Lower lobe of right lung (tissue), 2 donors: ENCODE data around the gene FOLR3. TPM values are rescaled to one million over a fixed set of nuclear protein-coding genes. Genes with fewer than 3 reads are reported as not detected.

Experiments used
- ATAC-seq, 2 donors: fragments of 200-7000 bp; cut with Tn5 transposase; one replicate each; pipeline ENCODE4 v1.9.1; 2020 to 2022; ENCODE audit warnings: mild to moderate bottlenecking in 2 of 2, moderate library complexity in 2 of 2
- DNase-seq: peaks from one replicate; pipeline ENCODE4 v3.0.0-alpha.2; 2020
- H3K27ac ChIP-seq: fragments of 200-600 bp; one replicate; pipeline ENCODE4 v1.8.0; 2022
- H3K27me3 ChIP-seq: fragments of 200-600 bp; one replicate; pipeline ENCODE4 v1.8.0; 2022; ENCODE audit warnings: low read depth
- H3K36me3 ChIP-seq: fragments of 200-600 bp; one replicate; pipeline ENCODE4 v1.8.0; 2022; ENCODE audit warnings: mild to moderate bottlenecking
- H3K4me1 ChIP-seq: fragments of 200-600 bp; one replicate; pipeline ENCODE4 v1.8.0; 2022
- H3K4me3 ChIP-seq: fragments of 200-600 bp; one replicate; pipeline ENCODE4 v1.8.0; 2022; ENCODE audit warnings: mild to moderate bottlenecking
- H3K9me3 ChIP-seq: fragments of 200-600 bp; one replicate; pipeline ENCODE4 v1.8.0; 2022
- intact Hi-C: fragments of 100-400 bp; cut with DNase I; formaldehyde crosslinking; loops from one replicate; pipeline ENCODE4 v1.11.0; 2022
- total RNA-seq: library from RNA; stranded (reverse); fragmentation: NEBNext Ultra II Directional; extraction: Animal tissue kit (Norgen Biotek cat#: 25700); gene quantifications from one replicate; pipeline ENCODE4 v1.2.1, GENCODE V29; 2021
- TF ChIP-seq, protein P1 (sequence below): fragments of 200-600 bp; IDR thresholded peaks from one replicate; pipeline ENCODE4 v1.8.0; 2022; ENCODE audit warnings: antibody characterized with exemption, mild to moderate bottlenecking
- donor health status: DM: no; HTN: yes; CAD: no; lungs with severe emphysema.

Gene FOLR3
- total RNA-seq, 1 donor from 2014 or later: 53.1 TPM

DNA sequence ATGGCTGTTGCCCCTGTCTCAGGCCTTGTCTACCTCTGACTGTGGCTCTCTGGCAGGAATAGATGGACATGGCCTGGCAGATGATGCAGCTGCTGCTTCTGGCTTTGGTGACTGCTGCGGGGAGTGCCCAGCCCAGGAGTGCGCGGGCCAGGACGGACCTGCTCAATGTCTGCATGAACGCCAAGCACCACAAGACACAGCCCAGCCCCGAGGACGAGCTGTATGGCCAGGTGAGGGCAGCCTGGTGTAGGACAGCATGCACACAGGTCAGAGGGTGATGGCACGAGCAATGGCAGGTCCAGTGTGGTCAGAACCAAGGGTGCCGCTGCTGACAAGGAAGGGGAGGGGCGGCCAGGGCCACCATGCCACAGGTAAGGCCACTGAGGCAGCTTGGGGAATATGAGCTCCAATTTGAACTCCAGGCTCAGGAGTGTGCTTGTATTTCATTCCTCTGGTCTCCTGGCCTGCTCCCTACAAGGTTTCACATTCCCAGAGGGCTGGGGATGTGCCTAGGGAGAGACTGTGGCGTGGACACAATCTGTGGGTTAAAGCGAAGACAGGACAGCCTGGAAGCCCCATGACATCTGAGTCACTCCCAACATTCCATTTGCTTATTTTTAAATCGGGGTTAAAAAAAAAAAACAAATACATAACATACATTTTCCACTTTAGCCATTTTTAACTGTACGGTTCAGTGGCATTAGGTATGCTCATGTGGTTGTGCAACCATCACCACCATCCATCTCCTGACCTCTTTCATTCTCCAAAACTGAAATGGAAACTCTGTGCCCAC lies 562 bp downstream of the FOLR3 start:
- TF ChIP-seq, protein P1, sequence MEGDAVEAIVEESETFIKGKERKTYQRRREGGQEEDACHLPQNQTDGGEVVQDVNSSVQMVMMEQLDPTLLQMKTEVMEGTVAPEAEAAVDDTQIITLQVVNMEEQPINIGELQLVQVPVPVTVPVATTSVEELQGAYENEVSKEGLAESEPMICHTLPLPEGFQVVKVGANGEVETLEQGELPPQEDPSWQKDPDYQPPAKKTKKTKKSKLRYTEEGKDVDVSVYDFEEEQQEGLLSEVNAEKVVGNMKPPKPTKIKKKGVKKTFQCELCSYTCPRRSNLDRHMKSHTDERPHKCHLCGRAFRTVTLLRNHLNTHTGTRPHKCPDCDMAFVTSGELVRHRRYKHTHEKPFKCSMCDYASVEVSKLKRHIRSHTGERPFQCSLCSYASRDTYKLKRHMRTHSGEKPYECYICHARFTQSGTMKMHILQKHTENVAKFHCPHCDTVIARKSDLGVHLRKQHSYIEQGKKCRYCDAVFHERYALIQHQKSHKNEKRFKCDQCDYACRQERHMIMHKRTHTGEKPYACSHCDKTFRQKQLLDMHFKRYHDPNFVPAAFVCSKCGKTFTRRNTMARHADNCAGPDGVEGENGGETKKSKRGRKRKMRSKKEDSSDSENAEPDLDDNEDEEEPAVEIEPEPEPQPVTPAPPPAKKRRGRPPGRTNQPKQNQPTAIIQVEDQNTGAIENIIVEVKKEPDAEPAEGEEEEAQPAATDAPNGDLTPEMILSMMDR: no peak
- H3K4me3 ChIP-seq: no peak overlapping the region
- ATAC-seq (peak in 1 of 2 donors; percentile 6), DNase-seq (no peak)
- intact Hi-C loops: no loop called here
- H3K4me1 ChIP-seq: no peaks in the 10 kb centered on the region
- no peaks in the 10 kb centered on the region for H3K27me3 ChIP-seq
- H3K9me3 ChIP-seq: no peaks in the 10 kb centered on the region
- H3K36me3 ChIP-seq: no peaks in the 10 kb centered on the region
- H3K27ac ChIP-seq: no peak overlapping the region

DNA sequence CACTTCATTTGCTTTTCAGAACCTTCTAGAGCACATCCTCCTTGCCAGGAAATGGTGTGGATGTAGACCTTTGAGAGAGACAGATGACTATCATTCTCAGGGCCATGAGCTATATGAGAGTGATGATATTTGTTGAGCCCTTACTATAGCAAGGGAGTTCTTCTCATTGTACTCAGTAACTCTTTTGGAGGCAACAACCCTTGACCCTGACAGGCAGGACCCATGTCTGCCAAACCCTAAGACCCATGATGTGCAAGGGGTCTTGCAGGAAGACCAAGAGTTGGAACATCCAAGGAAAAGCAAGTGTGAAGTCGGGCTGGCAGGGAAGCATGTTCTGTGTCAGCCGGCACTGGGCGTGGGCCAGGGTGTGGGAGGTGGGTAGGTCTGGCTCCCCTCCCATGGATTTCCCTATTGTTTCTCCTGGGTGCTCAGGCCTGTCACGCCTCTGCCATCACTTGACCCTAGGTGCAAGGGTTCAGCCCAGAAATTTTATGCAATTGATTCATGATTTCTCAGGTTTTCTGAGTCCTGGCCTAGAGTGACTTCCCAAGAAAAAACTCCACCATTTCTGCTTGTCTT lies 1.2 kb downstream of the FOLR3 start:
- DNase-seq: no peak
- Histone ChIP-seq H3K4me3 (no peak overlapping the region), H3K27ac (no peak overlapping the region), H3K27me3 (no peaks in the 10 kb centered on the region), H3K9me3 (no peaks in the 10 kb centered on the region), H3K36me3 (no peaks in the 10 kb centered on the region), H3K4me1 (no peaks in the 10 kb centered on the region)
- TF ChIP-seq, protein P1: no peak
- intact Hi-C loops: no loop called here
- no peak for ATAC-seq

DNA sequence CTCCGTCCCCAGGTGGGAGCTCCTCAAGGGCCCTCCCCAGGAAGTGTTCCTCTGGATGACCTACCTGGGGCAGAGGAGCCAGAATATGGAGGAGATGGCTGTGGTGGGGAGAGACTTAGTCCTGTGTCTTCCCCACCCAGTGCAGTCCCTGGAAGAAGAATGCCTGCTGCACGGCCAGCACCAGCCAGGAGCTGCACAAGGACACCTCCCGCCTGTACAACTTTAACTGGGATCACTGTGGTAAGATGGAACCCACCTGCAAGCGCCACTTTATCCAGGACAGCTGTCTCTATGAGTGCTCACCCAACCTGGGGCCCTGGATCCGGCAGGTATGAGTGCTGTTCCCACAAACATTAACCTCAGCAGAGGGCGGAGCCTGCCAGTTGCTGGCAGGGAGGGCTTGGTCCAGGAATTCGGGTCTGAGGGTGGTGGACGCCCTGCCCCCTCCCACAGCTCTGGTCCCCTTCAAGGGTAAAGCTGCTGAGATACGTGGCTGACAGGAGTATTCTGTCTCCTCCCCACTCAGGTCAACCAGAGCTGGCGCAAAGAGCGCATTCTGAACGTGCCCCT lies 3.4 kb downstream of the FOLR3 start:
- ATAC-seq (peak in 1 of 2 donors; percentile 15), DNase-seq (no peak)
- Histone ChIP-seq H3K9me3 (no peaks in the 10 kb centered on the region), H3K36me3 (no peaks in the 10 kb centered on the region), H3K27ac (no peak overlapping the region), H3K4me1 (no peaks in the 10 kb centered on the region), H3K27me3 (no peaks in the 10 kb centered on the region), H3K4me3 (no peak overlapping the region)
- TF ChIP-seq, protein P1: no peak
- intact Hi-C loops: no loop called here

DNA sequence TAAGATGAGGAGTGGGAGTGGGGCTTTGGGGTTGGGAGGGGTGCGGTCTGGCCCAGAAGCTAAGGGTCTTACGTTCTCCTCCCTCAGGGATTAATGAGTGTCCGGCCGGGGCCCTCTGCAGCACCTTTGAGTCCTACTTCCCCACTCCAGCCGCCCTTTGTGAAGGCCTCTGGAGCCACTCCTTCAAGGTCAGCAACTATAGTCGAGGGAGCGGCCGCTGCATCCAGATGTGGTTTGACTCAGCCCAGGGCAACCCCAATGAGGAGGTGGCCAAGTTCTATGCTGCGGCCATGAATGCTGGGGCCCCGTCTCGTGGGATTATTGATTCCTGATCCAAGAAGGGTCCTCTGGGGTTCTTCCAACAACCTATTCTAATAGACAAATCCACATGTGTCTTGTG lies 4.0 kb downstream of the FOLR3 start:
- Histone ChIP-seq H3K27ac (no peak overlapping the region), H3K4me3 (no peak overlapping the region), H3K4me1 (no peaks in the 10 kb centered on the region), H3K9me3 (no peaks in the 10 kb centered on the region), H3K27me3 (no peaks in the 10 kb centered on the region), H3K36me3 (no peaks in the 10 kb centered on the region)
- TF ChIP-seq, protein P1: no peak
- DNase-seq (no peak), ATAC-seq (no peak)
- intact Hi-C loops: no loop called here

DNA sequence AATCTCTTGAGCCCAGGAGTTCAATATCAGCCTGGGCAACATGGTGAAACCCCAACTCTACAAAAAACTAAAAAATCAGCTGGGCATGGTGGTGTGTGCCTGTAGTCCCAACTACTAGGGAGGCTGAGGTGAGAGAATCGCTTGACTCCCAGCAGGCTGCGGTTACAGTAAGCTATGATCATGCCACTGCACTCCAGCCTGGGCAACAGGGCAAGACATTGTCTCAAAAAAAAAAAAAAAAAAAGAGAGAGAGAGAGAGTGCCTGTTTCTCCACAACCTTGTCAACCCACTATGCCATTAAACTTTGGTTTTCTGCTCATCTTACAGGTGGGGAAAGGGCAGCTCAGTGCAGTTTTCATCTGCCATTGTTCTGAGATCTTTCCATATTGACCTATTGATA lies 5.1 kb downstream of the FOLR3 start:
- Histone ChIP-seq H3K36me3 (no peaks in the 10 kb centered on the region), H3K27me3 (no peaks in the 10 kb centered on the region), H3K9me3 (no peaks in the 10 kb centered on the region), H3K4me3 (no peak overlapping the region), H3K27ac (no peak overlapping the region), H3K4me1 (no peaks in the 10 kb centered on the region)
- DNase-seq: no peak
- no peak for ATAC-seq
- TF ChIP-seq, protein P1: no peak
- intact Hi-C loops: no loop called here
